Tibial nerve (tissue), 4 donors: ENCODE data around the gene CHRM4. TPM values are rescaled to one million over a fixed set of nuclear protein-coding genes. Genes with fewer than 3 reads are reported as not detected.

Source experiments
- DNase-seq, 2 donors: peaks; one replicate each; pipeline ENCODE4 v3.0.0-alpha.2; 2019; ENCODE audit warnings: low spot score in 2 of 2
- H3K27ac ChIP-seq, 4 donors: fragments of 200-600 bp; sonication (generic) in 3 of 4; one replicate each; pipeline ENCODE4 v1.5.1; 2017 to 2019; ENCODE audit warnings: mild to moderate bottlenecking in 1 of 4
- H3K27me3 ChIP-seq, 2 donors: fragments of 200-600 bp; sonication (generic) in 1 of 2; one replicate each; pipeline versions ENCODE4 v1.5.1 to v1.6.0; 2017 to 2019
- H3K36me3 ChIP-seq, 3 donors: fragments of 200-600 bp; sonication (generic); one replicate each; pipeline ENCODE4 v1.5.1; 2018 to 2019
- H3K4me1 ChIP-seq, 4 donors: fragments of 200-600 bp; sonication (generic) in 3 of 4; one replicate each; pipeline ENCODE4 v1.5.1; 2017 to 2019
- H3K4me3 ChIP-seq, 4 donors: fragments of 200-600 bp; sonication (generic) in 3 of 4; one replicate each; pipeline ENCODE4 v1.5.1; 2017 to 2019; ENCODE audit warnings: mild to moderate bottlenecking in 1 of 4, moderate library complexity in 1 of 4
- H3K9me3 ChIP-seq, 4 donors: fragments of 200-600 bp; sonication (generic) in 3 of 4; one replicate each; pipeline ENCODE4 v1.5.1; 2017 to 2019
- CTCF ChIP-seq, 5 experiments: fragments of 200-600 bp in 3 of 5; fragments of 450-650 bp in 2 of 5; sonication (generic) in 3 of 5; IDR thresholded peaks; one replicate each; pipeline ENCODE4 v1.5.1; 2016 to 2019; ENCODE audit warnings: antibody characterized with exemption in 5 of 5, mild to moderate bottlenecking in 3 of 5, moderate library complexity in 2 of 5
- EP300 ChIP-seq, 2 donors: sonication (generic); formaldehyde crosslinking; IDR thresholded peaks; one replicate each; pipeline ENCODE4 v1.6.1; 2017; ENCODE audit warnings: antibody characterized with exemption in 2 of 2, mild to moderate bottlenecking in 1 of 2
- POLR2A ChIP-seq, 2 donors: fragments of 450-650 bp; IDR thresholded peaks; one replicate each; pipeline ENCODE4 v1.6.1; 2017; ENCODE audit warnings: antibody characterized with exemption in 2 of 2, mild to moderate bottlenecking in 2 of 2, moderate library complexity in 2 of 2
- WGBS, 2 donors: methylation state at CpG; one replicate each; pipeline ENCODE4 v1.1.5; 2018; 5-methylcytosine and 5-hydroxymethylcytosine counted together
- total RNA-seq, 4 donors: library from RNA; depleted of rRNA; stranded (reverse); fragments of >200 nt; gene quantifications; one replicate each; pipeline ENCODE4 v1.1.0, GENCODE V29; 2016

Gene CHRM4
- total RNA-seq, 4 donors from 2014 or later, result 1.2 TPM; not detected in 3

- DNase-seq, result no peak
- H3K27ac ChIP-seq, result peak overlapping the region in 1 of 4 donors; percentile 97
- 91 to 92% methylated on average over 4 to 10 of the region's 10 CpGs for WGBS, 2 donors
Measured at GRCh38 chr11:46378296-46378695, 13.3 kb downstream of the CHRM4 start.

GRCh38 chr11:46377831-46378230, 13.7 kb downstream of the CHRM4 start:
- no peaks in the 10 kb centered on the region for H3K9me3 ChIP-seq
- H3K4me3 ChIP-seq, result no peak overlapping the region
- H3K36me3 ChIP-seq, result peaks cover 0 to 57% (median 15%) of the 10 kb centered on the region in 3 donors
- H3K27me3 ChIP-seq, result peaks cover 0 to 5% of the 10 kb centered on the region in 2 donors
- TF ChIP-seq POLR2A (IDR thresholded peaks at IDR 0.05) (no peak), EP300 (IDR thresholded peaks at IDR 0.05) (no peak), CTCF (IDR thresholded peaks at IDR 0.05) (no peak)
- no peak for DNase-seq
- 87 to 92% methylated on average over 5 of the region's 5 CpGs for WGBS, 2 donors
- no peak overlapping the region for H3K27ac ChIP-seq
- peaks cover 0 to 28% (median 15%) of the 10 kb centered on the region in 4 donors for H3K4me1 ChIP-seq

More at GRCh38 chr11:46378296-46378695, 13.3 kb downstream of the CHRM4 start:
- Histone ChIP-seq H3K36me3 (peaks cover 0 to 53% (median 15%) of the 10 kb centered on the region in 3 donors), H3K4me3 (no peak overlapping the region), H3K9me3 (no peaks in the 10 kb centered on the region), H3K4me1 (peaks cover 0 to 33% (median 16%) of the 10 kb centered on the region in 4 donors), H3K27me3 (peaks cover 0 to 5% of the 10 kb centered on the region in 2 donors)
- TF ChIP-seq EP300 (IDR thresholded peaks at IDR 0.05) (no peak), CTCF (IDR thresholded peaks at IDR 0.05) (no peak), POLR2A (IDR thresholded peaks at IDR 0.05) (no peak)

GRCh38 chr11:46377290-46377689, 14.3 kb downstream of the CHRM4 start:
- DNase-seq, result no peak
- 92 to 93% methylated on average over 11 of the region's 11 CpGs for whole genome bisulfite sequencing, 2 donors
- Histone ChIP-seq H3K9me3 (no peaks in the 10 kb centered on the region), H3K27ac (no peak overlapping the region), H3K4me1 (peaks cover 0 to 23% (median 10%) of the 10 kb centered on the region in 4 donors), H3K4me3 (no peak overlapping the region), H3K36me3 (peaks cover 0 to 62% (median 15%) of the 10 kb centered on the region in 3 donors), H3K27me3 (peaks cover 0 to 4% of the 10 kb centered on the region in 2 donors)
- TF ChIP-seq POLR2A (IDR thresholded peaks at IDR 0.05), result no peak
- no peak for TF ChIP-seq EP300 (IDR thresholded peaks at IDR 0.05)

- no peak overlapping the region for H3K4me3 ChIP-seq
- H3K27ac ChIP-seq, result no peak overlapping the region
- peaks cover 0 to 70% (median 15%) of the 10 kb centered on the region in 3 donors for H3K36me3 ChIP-seq
- DNase-seq, result no peak
- H3K4me1 ChIP-seq, result peaks cover 0 to 17% (median 3%) of the 10 kb centered on the region in 4 donors
- WGBS, 2 donors, result 77 to 88% methylated on average over 12 to 13 of the region's 19 CpGs
- TF ChIP-seq POLR2A (IDR thresholded peaks at IDR 0.05) (no peak), CTCF (IDR thresholded peaks at IDR 0.05) (no peak), EP300 (IDR thresholded peaks at IDR 0.05) (no peak)
- H3K27me3 ChIP-seq, result no peaks in the 10 kb centered on the region
- H3K9me3 ChIP-seq, result no peaks in the 10 kb centered on the region
Measured at GRCh38 chr11:46376258-46377050, 15.1 kb downstream of the CHRM4 start.

GRCh38 chr11:46375392-46376101, 16.0 kb downstream of the CHRM4 start:
- H3K4me1 ChIP-seq, result peaks cover 0 to 11% (median 3%) of the 10 kb centered on the region in 4 donors
- WGBS, 2 donors, result 91 to 93% methylated on average over 21 to 37 of the region's 38 CpGs
- H3K27ac ChIP-seq, result no peak overlapping the region
- H3K9me3 ChIP-seq, result no peaks in the 10 kb centered on the region
- H3K36me3 ChIP-seq, result peaks cover 0 to 80% (median 15%) of the 10 kb centered on the region in 3 donors
- DNase-seq, result no peak
- H3K27me3 ChIP-seq, result no peaks in the 10 kb centered on the region
- H3K4me3 ChIP-seq, result no peak overlapping the region
- no peak for TF ChIP-seq EP300 (IDR thresholded peaks at IDR 0.05)
- TF ChIP-seq CTCF (IDR thresholded peaks at IDR 0.05), result no peak
- no peak for TF ChIP-seq POLR2A (IDR thresholded peaks at IDR 0.05)
